GM12873 (cell line): ENCODE results near the gene GALNT14.

Source experiments
- CTCF ChIP-seq: IDR thresholded peaks from 2 replicates; pipeline ENCODE4 v1.5.1; 2012; ENCODE audit warnings: low read depth, mild to moderate bottlenecking, moderate library complexity, low read length, control low read depth; ENCODE audit not compliant: insufficient read depth; ENCODE audit errors: missing control alignments

GALNT14 gene

GRCh38 chr2:30900381-30900780, 237.9 kb downstream of the GALNT14 start:
- no peak for TF ChIP-seq CTCF

GRCh38 chr2:30899516-30900054, 238.7 kb downstream of the GALNT14 start:
- no peak for TF ChIP-seq CTCF

GRCh38 chr2:30897539-30897938, 240.7 kb downstream of the GALNT14 start:
- no peak for TF ChIP-seq CTCF

GRCh38 chr2:30894498-30895119, 243.6 kb downstream of the GALNT14 start:
- TF ChIP-seq CTCF, result no peak

GRCh38 chr2:30888852-30889409, 249.3 kb downstream of the GALNT14 start:
- TF ChIP-seq CTCF, result no peak

GRCh38 chr2:30886080-30886479, 252.2 kb downstream of the GALNT14 start:
- TF ChIP-seq CTCF, result no peak

GRCh38 chr2:30883822-30884221, 254.4 kb downstream of the GALNT14 start:
- TF ChIP-seq CTCF, result no peak
